ENCODE data around the gene HAND1.
A peak's percentile ranks its signal among the peaks of the same experiment; 100 is the strongest.

Gene HAND1

GRCh38 chr5:154485850-154486426 is 7.9 kb upstream of the HAND1 start:
- Histone ChIP-seq H3K4me3 (IDR thresholded peaks at IDR 0.05; ENCODE audit: insufficient read depth, low read depth, low read length) (no peak overlapping the region), H3K4me2 (peak overlapping the region; percentile 63; the same call in 1 of the 2 replicates), H3K27me3 (ENCODE audit: insufficient read depth, low read depth) (no peaks in the 10 kb centered on the region)

GRCh38 chr5:154485096-154485491 is 7.1 kb upstream of the HAND1 start:
- no peak overlapping the region for H3K9ac ChIP-seq
- no peak overlapping the region for H3K4me3 ChIP-seq (IDR thresholded peaks at IDR 0.05; ENCODE audit: insufficient read depth, low read depth, low read length)
- H3K79me2 ChIP-seq (ENCODE audit: insufficient read depth, low read depth): no peaks in the 10 kb centered on the region
- no peak overlapping the region for H3K4me2 ChIP-seq
- H4K20me1 ChIP-seq (ENCODE audit: insufficient read depth): no peaks in the 10 kb centered on the region
- H3K4me1 ChIP-seq (ENCODE audit: low read depth, poor library complexity, severe bottlenecking): peaks cover 36% of the 10 kb centered on the region
- H2AFZ ChIP-seq (ENCODE audit: low read depth): no peak overlapping the region
- no peaks in the 10 kb centered on the region for H3K36me3 ChIP-seq (ENCODE audit: insufficient read depth)
- H3K27ac ChIP-seq: no peak overlapping the region
- no peak for TF ChIP-seq CTCF (conservative IDR thresholded peaks at IDR 0.05; ENCODE audit: low read depth, low read length)
- H3K27me3 ChIP-seq (ENCODE audit: insufficient read depth, low read depth): no peaks in the 10 kb centered on the region

More at GRCh38 chr5:154485850-154486426, 7.9 kb upstream of the HAND1 start:
- Histone ChIP-seq H3K4me1 (ENCODE audit: low read depth, poor library complexity, severe bottlenecking) (peaks cover 36% of the 10 kb centered on the region), H2AFZ (ENCODE audit: low read depth) (no peak overlapping the region; the same call in 1 of the 2 replicates), H3K27ac (no peak overlapping the region; the same call in 1 of the 2 replicates), H3K36me3 (ENCODE audit: insufficient read depth) (no peaks in the 10 kb centered on the region), H3K79me2 (ENCODE audit: insufficient read depth, low read depth) (no peaks in the 10 kb centered on the region), H3K9ac (no peak overlapping the region), H4K20me1 (ENCODE audit: insufficient read depth) (no peaks in the 10 kb centered on the region)
- no peak for TF ChIP-seq CTCF (conservative IDR thresholded peaks at IDR 0.05; ENCODE audit: low read depth, low read length)

- Histone ChIP-seq H4K20me1 (ENCODE audit: insufficient read depth) (no peaks in the 10 kb centered on the region), H3K27ac (no peak overlapping the region), H3K36me3 (ENCODE audit: insufficient read depth) (no peaks in the 10 kb centered on the region), H3K9ac (no peak overlapping the region), H2AFZ (ENCODE audit: low read depth) (no peak overlapping the region), H3K4me2 (no peak overlapping the region), H3K4me3 (IDR thresholded peaks at IDR 0.05; ENCODE audit: insufficient read depth, low read depth, low read length) (no peak overlapping the region), H3K27me3 (ENCODE audit: insufficient read depth, low read depth) (no peaks in the 10 kb centered on the region), H3K4me1 (ENCODE audit: low read depth, poor library complexity, severe bottlenecking) (peaks cover 36% of the 10 kb centered on the region), H3K79me2 (ENCODE audit: insufficient read depth, low read depth) (no peaks in the 10 kb centered on the region)
- no peak for TF ChIP-seq CTCF (conservative IDR thresholded peaks at IDR 0.05; ENCODE audit: low read depth, low read length)
These were observed 6.5 kb upstream of the HAND1 start for GRCh38 chr5:154484393-154485095.

- no peak overlapping the region for H2AFZ ChIP-seq (ENCODE audit: low read depth)
- H3K4me1 ChIP-seq (ENCODE audit: low read depth, poor library complexity, severe bottlenecking): peaks cover 32% of the 10 kb centered on the region
- no peak overlapping the region for H3K4me2 ChIP-seq
- H3K36me3 ChIP-seq (ENCODE audit: insufficient read depth): no peaks in the 10 kb centered on the region
- no peaks in the 10 kb centered on the region for H3K79me2 ChIP-seq (ENCODE audit: insufficient read depth, low read depth)
- H3K27ac ChIP-seq: no peak overlapping the region
- no peak overlapping the region for H3K4me3 ChIP-seq (IDR thresholded peaks at IDR 0.05; ENCODE audit: insufficient read depth, low read depth, low read length)
- no peak overlapping the region for H3K9ac ChIP-seq
- no peaks in the 10 kb centered on the region for H3K27me3 ChIP-seq (ENCODE audit: insufficient read depth, low read depth)
- no peak for TF ChIP-seq CTCF (conservative IDR thresholded peaks at IDR 0.05; ENCODE audit: low read depth, low read length)
- H4K20me1 ChIP-seq (ENCODE audit: insufficient read depth): no peaks in the 10 kb centered on the region
These were observed 5.8 kb upstream of the HAND1 start for GRCh38 chr5:154483654-154484392.
